HG02981 (cell line): ENCODE results near the gene KNDC1.
"Not testable (repeated sequence)": the region's sequence is repeated elsewhere in the genome, so short reads cannot be mapped to it uniquely, and the experiment has no call there.

ENCODE experiments used
- ATAC-seq: cut with Tn5 transposase; IDR thresholded peaks from one replicate; pipeline ENCODE4 v1.9.1; 2021; ENCODE audit warnings: mild to moderate bottlenecking, moderate library complexity; ENCODE audit not compliant: unreplicated experiment

The KNDC1 gene

GRCh38 chr10:133162178-133162909 is 2.3 kb downstream of the KNDC1 start:
- no peak for ATAC-seq

DNA sequence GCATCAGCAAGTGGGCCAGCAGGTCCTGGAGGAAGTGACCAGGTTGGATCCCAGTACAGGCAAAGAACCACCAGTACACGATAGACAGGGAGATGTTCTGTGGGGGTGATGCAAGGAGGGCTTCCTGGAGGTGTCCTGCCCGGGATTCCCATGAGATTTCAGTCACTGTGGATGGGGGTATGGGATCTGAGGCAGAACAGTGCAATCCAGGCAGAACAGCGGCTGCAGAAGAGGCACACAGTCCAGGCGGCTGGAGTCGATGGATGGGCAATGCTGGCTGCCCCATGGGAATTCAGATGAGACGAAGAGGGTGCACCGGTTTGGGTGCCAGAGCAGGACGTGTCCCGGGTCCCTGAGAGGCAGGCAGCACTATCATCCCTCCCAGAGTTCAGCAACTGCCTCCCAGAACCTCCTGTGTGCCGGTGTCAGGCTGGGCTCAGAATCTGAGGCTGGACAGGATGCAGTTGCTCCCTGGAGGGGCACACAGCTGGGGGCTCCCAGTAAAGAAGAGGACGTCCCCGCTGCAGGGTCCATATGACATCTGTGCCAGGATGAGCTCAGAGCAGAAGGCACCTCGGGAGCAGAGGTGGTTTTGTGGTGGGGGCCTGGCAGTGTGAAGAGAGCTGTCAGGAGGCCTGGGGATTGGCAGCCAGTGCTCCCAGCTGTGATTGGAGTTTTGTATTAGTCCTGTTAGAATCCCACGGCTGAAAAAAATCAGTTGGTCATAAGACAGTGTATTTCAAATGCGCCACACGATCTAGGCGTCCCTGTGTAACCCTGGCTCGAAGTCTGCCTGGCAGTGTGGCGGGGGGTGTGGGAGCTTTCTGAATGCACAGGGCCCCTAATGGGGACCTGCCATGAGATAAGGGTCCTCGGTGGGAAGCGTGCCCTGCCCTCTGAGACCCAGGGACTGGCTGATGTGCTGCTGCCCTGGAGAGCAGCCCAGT is 3.2 kb downstream of the KNDC1 start:
- no peak for ATAC-seq

- no peak for ATAC-seq
These were observed 4.1 kb downstream of the KNDC1 start for GRCh38 chr10:133163889-133164815.

DNA sequence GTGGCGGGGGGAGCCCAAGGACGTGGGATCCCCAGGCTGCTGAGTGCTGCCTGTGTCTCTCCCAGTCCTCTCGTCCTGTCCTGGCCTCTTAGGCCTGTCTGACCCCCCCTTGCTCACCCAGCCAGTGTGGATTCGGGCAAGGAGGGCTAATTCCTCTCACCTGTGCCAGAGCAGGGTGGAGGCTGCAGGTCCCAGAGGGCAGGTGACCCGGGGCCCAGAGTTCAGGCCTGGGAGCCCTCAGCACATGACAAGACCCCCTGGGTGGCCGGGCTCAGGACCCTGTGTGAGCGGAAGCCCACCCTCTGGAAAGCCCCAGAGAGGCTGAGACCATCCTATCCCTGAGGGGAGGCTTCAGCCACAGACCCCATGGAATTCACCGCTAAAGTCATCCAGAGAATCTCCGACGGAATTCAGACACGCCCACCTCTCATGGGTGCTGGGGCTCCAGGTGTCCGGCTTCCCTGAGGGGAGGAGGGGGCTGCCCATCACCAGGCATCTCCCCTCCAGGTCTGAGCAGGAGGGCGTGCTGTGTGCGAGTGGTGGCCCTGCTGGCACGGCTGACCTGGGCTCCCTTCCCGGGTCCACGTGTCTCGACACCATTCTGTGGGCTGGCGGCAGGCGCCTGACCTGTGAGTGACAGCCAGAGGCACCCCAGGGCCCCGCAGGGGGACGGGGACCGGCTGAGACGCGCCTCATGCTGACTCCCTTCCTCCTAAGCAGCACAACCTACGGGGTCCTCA is 5.0 kb downstream of the KNDC1 start:
- ATAC-seq = no peak

- no peak for ATAC-seq
These were observed 5.8 kb downstream of the KNDC1 start for GRCh38 chr10:133165556-133166503.

DNA sequence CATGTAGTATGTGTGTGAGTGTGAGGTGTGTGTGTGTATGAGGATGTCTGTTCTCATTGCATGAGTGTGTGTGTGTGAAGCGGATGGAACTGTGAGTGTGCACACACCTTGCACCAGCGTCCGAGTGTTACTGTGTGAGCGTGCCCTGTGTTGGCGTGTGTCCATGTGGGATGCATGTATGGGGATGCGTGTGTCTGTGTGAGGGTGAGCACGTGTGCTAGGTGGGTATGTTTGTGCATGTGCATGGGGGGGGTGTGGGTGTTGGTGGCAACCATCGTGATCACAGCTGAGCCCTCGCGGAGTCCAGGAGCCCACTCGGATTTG is 6.4 kb downstream of the KNDC1 start:
- ATAC-seq = no peak

GRCh38 chr10:133166828-133167692 is 7.0 kb downstream of the KNDC1 start:
- no peak for ATAC-seq

DNA sequence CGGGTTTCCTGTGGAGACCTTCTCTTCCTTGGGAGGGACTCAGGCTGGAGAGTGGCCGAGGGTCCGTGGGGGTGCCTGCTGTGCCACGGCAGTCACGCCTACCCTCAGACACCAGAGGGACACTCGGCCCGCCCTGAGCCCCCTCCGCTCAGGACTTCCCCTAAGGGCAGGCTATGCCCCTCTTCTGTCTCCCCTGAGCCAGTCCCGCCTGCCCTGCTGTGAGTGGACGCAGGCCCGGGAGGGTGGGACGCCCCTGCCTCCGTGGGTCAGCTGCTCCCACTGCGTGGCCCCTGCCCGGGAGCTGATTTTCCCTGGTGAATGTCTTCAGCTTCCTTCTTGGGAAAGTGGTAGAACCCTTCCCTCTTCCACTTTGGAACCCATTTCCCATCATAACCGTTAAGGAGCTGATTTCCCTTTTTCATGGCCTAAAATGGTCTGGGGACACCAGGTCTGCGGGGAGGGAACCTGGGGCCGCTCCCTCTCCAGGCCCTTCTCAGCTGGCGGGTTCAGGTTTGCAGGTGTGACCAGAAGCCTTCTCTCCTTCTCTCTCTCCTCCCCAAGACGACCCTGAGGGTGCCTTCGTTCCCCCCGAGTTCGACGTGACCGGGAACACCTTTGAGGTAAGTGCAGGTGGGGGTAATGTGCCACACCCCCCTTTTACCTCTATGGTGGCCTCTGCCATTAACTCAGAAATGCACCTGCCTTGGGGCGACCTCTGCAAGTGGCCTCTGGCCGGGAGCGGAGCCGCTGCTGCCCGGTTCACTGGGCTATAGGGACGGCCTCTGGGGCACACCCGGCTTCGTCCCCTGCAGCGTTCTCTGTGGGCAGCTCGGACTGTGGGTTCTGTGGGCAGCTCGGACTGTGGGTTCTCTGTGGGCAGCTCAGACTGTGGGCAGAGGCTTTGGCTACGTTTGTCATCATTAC is 7.9 kb downstream of the KNDC1 start:
- ATAC-seq = no peak

- ATAC-seq = no peak
These were observed 8.6 kb downstream of the KNDC1 start for GRCh38 chr10:133168617-133169031.

GRCh38 chr10:133169173-133169947 is 9.3 kb downstream of the KNDC1 start:
- no peak for ATAC-seq

DNA sequence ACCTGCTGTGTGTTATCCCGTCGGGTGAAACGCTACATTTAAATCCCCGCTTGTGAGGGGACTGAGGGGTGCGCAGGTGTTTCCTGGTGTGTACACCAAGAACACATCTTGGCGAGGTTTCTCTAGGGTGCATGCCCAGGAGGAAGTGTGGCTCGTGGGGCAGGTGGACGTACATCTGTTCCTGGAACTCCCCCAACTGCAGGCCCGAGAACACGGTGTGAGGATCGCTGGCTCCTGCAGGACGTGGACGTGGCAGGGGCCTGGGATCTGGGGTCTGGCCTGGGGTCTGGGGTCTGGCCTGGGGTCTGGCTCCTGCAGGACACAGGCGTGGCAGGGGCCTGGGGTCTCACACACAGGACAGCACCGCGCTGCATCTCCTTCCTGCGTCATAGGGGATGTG is 10.1 kb downstream of the KNDC1 start:
- no peak for ATAC-seq

DNA sequence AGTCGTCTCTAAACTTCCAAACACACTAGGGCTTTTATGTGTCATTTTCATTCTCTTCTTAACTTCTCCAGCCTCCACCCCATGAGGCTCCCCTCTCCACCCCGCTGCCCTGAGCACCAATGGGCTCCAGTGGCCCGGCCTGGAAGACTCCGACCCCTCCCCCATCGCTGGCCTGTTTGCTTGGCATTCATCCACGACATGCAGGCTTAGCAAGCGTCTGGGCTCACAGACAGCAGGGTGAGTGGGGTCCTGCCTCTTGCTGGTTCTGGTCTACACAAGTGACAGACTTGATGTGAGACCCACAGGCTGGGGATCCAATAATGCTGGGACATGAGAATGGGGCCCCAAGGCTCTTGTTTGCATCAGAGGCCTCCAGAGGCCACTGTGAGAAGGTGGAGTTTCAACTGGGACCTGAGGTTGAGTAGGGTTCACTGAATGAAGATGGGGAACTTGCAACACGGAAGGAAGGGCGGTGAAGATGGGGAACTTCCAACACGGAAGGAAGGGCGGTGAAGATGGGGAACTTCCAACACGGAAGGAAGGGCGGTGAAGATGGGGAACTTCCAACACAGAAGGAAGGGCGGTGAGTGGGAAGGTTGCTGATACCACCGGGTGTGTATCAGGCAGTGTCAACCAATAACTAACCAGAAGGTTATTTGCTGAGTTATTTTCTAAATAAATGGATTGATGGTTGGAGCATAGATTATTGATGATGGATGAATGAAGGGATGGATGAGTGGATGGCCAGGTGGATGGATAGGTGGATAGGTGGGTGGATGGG is 14.0 kb downstream of the KNDC1 start:
- ATAC-seq = no peak

- no peak for ATAC-seq
These were observed 14.8 kb downstream of the KNDC1 start for GRCh38 chr10:133174689-133175263.

- not testable (repeated sequence) for ATAC-seq
These were observed 15.6 kb downstream of the KNDC1 start for GRCh38 chr10:133175624-133176023.

GRCh38 chr10:133176546-133176945 is 16.5 kb downstream of the KNDC1 start:
- no peak for ATAC-seq
